Neural progenitor cell (in vitro differentiated cells): ENCODE results near the gene FKBP1A. TPM values are rescaled to one million over a fixed set of nuclear protein-coding genes. Genes with fewer than 3 reads are reported as not detected.

Source experiments
- DNase-seq: peaks from one replicate; pipeline ENCODE4 v3.0.0-alpha.2; 2016; ENCODE audit warnings: low spot score
- H2AFZ ChIP-seq: fragments of 200-600 bp; sonication (generic); replicated peaks from 2 replicates; pipeline ENCODE4 v1.6.1; 2016; ENCODE audit warnings: antibody characterized with exemption
- H3F3A ChIP-seq: fragments of 200-600 bp; sonication (generic); 2 replicates; pipeline ENCODE4 v1.6.1; 2016; ENCODE audit warnings: antibody characterized with exemption, low read depth
- H3K27ac ChIP-seq: fragments of 200-600 bp; sonication (generic); 2 replicates; pipeline ENCODE4 v1.5.1; 2016; ENCODE audit warnings: mild to moderate bottlenecking
- H3K27me3 ChIP-seq: fragments of 200-600 bp; sonication (generic); 2 replicates; pipeline ENCODE4 v1.6.1; 2016; ENCODE audit warnings: mild to moderate bottlenecking, moderate library complexity
- H3K36me3 ChIP-seq: fragments of 200-600 bp; sonication (generic); 2 replicates; pipeline ENCODE4 v1.5.1; 2016
- H3K4me1 ChIP-seq: fragments of 200-600 bp; sonication (generic); 2 replicates; pipeline ENCODE4 v1.6.1; 2016; ENCODE audit warnings: mixed run types
- H3K4me2 ChIP-seq: fragments of 200-600 bp; sonication (generic); 2 replicates; pipeline ENCODE4 v1.6.1; 2016
- H3K4me3 ChIP-seq: fragments of 200-600 bp; sonication (generic); 2 replicates; pipeline ENCODE4 v1.5.1; 2016
- H3K79me2 ChIP-seq: fragments of 200-600 bp; sonication (generic); 2 replicates; pipeline ENCODE4 v1.6.1; 2016; ENCODE audit warnings: low read depth
- H3K9ac ChIP-seq: fragments of 200-600 bp; sonication (generic); 2 replicates; pipeline ENCODE4 v1.6.1; 2016
- H3K9me3 ChIP-seq: fragments of 200-600 bp; sonication (generic); 2 replicates; pipeline ENCODE4 v1.5.1; 2016; ENCODE audit warnings: low read depth
- H4K20me1 ChIP-seq: fragments of 200-600 bp; sonication (generic); 2 replicates; pipeline ENCODE4 v1.6.1; 2016; ENCODE audit warnings: low read depth
- H3K27ac Mint-ChIP-seq: 3 replicates; pipeline ENCODE4 v1.8.0; 2021; ENCODE audit warnings: mixed read lengths
- H3K27me3 Mint-ChIP-seq: 2 replicates; pipeline ENCODE4 v1.8.0; 2022; ENCODE audit warnings: low read depth, mild to moderate bottlenecking, inconsistent platforms, moderate library complexity, mixed read lengths; ENCODE audit not compliant: insufficient read depth
- H3K36me3 Mint-ChIP-seq: 3 replicates; pipeline ENCODE4 v1.8.0; 2021; ENCODE audit warnings: mixed read lengths
- H3K4me1 Mint-ChIP-seq: 3 replicates; pipeline ENCODE4 v1.8.0; 2021; ENCODE audit warnings: mixed read lengths
- H3K4me3 Mint-ChIP-seq: 3 replicates; pipeline ENCODE4 v1.8.0; 2021; ENCODE audit warnings: mild to moderate bottlenecking, moderate library complexity, mixed read lengths
- H3K9me3 Mint-ChIP-seq: 3 replicates; pipeline ENCODE4 v1.8.0; 2020; ENCODE audit warnings: mixed read lengths
- CTCF ChIP-seq: fragments of 200-600 bp; sonication (generic); IDR thresholded peaks from 2 replicates; pipeline ENCODE4 v1.5.1; 2017; ENCODE audit warnings: antibody characterized with exemption, mild to moderate bottlenecking
- EZH2 ChIP-seq: fragments of 200-600 bp; sonication (generic); IDR thresholded peaks from 2 replicates; pipeline ENCODE4 v1.6.1; 2017; ENCODE audit warnings: antibody characterized with exemption, mild to moderate bottlenecking, moderate library complexity
- EZH2phosphoT487 ChIP-seq: fragments of 200-600 bp; sonication (generic); IDR thresholded peaks from 2 replicates; pipeline ENCODE4 v1.6.1; 2017; ENCODE audit warnings: antibody characterized with exemption
- total RNA-seq: library from RNA; depleted of rRNA; stranded (reverse); fragments of >200 nt; gene quantifications from 2 replicates; pipeline ENCODE4 v1.2.3, GENCODE V29; 2015; ENCODE audit warnings: low replicate concordance

Gene FKBP1A
- total RNA-seq, 1 donor from 2014 or later, result 128 TPM

- Histone ChIP-seq H3K27ac (peak overlapping the region; percentile 41), H3K4me1 (peaks cover 10% of the 10 kb centered on the region), H3K36me3 (no peaks in the 10 kb centered on the region), H3K27me3 (no peaks in the 10 kb centered on the region), H3K4me2 (no peak overlapping the region), H3K9ac (no peak overlapping the region), H3K4me3 (no peak overlapping the region), H3K79me2 (peaks cover 67% of the 10 kb centered on the region), H3K9me3 (no peaks in the 10 kb centered on the region), H4K20me1 (peaks cover 84% of the 10 kb centered on the region), H3F3A (no peaks in the 10 kb centered on the region), H2AFZ (no peak overlapping the region)
- Mint-ChIP-seq H3K4me3 (no peak overlapping the region), H3K27ac (no peak overlapping the region), H3K36me3 (peaks cover 15% of the 10 kb centered on the region), H3K4me1 (peaks cover 12% of the 10 kb centered on the region), H3K27me3 (no peaks in the 10 kb centered on the region), H3K9me3 (no peaks in the 10 kb centered on the region)
- no peak for TF ChIP-seq CTCF
- TF ChIP-seq EZH2phosphoT487, result no peak
- no peak for TF ChIP-seq EZH2
- no peak for DNase-seq
These were observed 17.3 kb downstream of the FKBP1A start for GRCh38 chr20:1375515-1375914.

DNA sequence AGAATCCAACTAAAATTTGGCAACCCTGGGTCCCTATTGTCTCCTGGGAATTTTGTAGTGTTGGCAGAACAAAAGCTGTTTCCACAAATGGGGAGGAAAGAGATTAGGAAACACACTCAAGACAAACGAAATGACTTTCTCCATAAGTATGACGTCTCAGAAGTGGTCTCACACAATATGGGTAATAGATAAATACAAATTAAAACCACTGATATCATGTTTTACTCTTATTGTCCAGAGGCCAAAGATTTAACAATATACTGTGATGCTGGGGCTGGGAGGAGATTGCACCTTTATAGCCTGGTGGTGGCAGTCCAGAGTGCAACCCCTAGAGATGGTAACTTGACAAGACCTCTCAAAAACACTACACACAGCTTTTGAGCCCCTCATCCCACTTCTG lies 18.6 kb downstream of the FKBP1A start:
- Mint-ChIP-seq H3K4me1 (peaks cover 12% of the 10 kb centered on the region), H3K9me3 (no peaks in the 10 kb centered on the region), H3K27me3 (no peaks in the 10 kb centered on the region), H3K27ac (no peak overlapping the region), H3K36me3 (peaks cover 12% of the 10 kb centered on the region), H3K4me3 (no peak overlapping the region)
- Histone ChIP-seq H4K20me1 (peaks cover 78% of the 10 kb centered on the region), H2AFZ (no peak overlapping the region), H3K4me3 (no peak overlapping the region), H3K4me1 (peaks cover 9% of the 10 kb centered on the region), H3K9me3 (no peaks in the 10 kb centered on the region), H3K36me3 (no peaks in the 10 kb centered on the region), H3K27me3 (no peaks in the 10 kb centered on the region), H3K27ac (no peak overlapping the region), H3F3A (no peaks in the 10 kb centered on the region), H3K79me2 (peaks cover 55% of the 10 kb centered on the region), H3K9ac (no peak overlapping the region), H3K4me2 (no peak overlapping the region)
- no peak for DNase-seq
- TF ChIP-seq CTCF (no peak), EZH2 (no peak), EZH2phosphoT487 (no peak)

DNA sequence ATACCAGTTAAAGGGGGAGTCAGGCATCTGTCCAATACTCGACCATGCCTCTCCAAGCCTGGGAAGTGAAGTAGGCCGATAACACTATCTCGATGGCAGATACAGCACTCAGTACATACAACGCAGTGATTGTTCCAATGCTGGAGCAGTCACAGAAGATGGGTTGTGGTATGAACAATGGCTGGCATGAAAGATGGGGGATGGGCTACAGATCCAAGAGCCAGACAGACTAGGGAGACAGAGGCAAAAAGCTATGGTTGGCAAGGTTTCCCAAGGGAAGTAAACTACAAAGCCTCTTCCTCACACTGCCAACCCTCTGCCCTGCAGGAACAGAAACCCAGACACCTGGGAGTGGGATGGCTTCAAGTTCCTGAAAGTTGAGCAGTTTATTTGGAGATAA lies 19.2 kb downstream of the FKBP1A start:
- H3K4me1 Mint-ChIP-seq, result peaks cover 12% of the 10 kb centered on the region
- Histone ChIP-seq H2AFZ (no peak overlapping the region), H4K20me1 (peaks cover 72% of the 10 kb centered on the region), H3K4me2 (no peak overlapping the region), H3K9me3 (no peaks in the 10 kb centered on the region), H3F3A (no peaks in the 10 kb centered on the region), H3K9ac (no peak overlapping the region), H3K79me2 (peaks cover 48% of the 10 kb centered on the region), H3K36me3 (no peaks in the 10 kb centered on the region), H3K4me1 (peaks cover 9% of the 10 kb centered on the region), H3K27me3 (no peaks in the 10 kb centered on the region), H3K27ac (no peak overlapping the region), H3K4me3 (no peak overlapping the region)
- H3K36me3 Mint-ChIP-seq, result peaks cover 16% of the 10 kb centered on the region
- no peak overlapping the region for H3K27ac Mint-ChIP-seq
- no peak overlapping the region for H3K4me3 Mint-ChIP-seq
- TF ChIP-seq EZH2phosphoT487 (no peak), EZH2 (no peak), CTCF (no peak)
- H3K9me3 Mint-ChIP-seq, result no peaks in the 10 kb centered on the region
- DNase-seq, result no peak
- H3K27me3 Mint-ChIP-seq, result no peaks in the 10 kb centered on the region
